Activated naive CD8-positive, alpha-beta T cell (primary cell): ENCODE results near the gene PCSK5.
A peak's percentile ranks its signal among the peaks of the same experiment; 100 is the strongest.

Experiments used
- H3K27ac Mint-ChIP-seq: one replicate; pipeline ENCODE4 v1.8.0; 2021; ENCODE audit warnings: mixed read lengths
- H3K27me3 Mint-ChIP-seq: one replicate; pipeline ENCODE4 v1.8.0; 2021; ENCODE audit warnings: mixed read lengths
- H3K36me3 Mint-ChIP-seq: one replicate; pipeline ENCODE4 v1.8.0; 2021; ENCODE audit warnings: mixed read lengths
- H3K4me1 Mint-ChIP-seq: one replicate; pipeline ENCODE4 v1.8.0; 2021; ENCODE audit warnings: low read depth, mixed read lengths
- H3K4me3 Mint-ChIP-seq: one replicate; pipeline ENCODE4 v1.8.0; 2021; ENCODE audit warnings: mild to moderate bottlenecking, mixed read lengths
- H3K9me3 Mint-ChIP-seq: one replicate; pipeline ENCODE4 v1.8.0; 2021; ENCODE audit warnings: low read depth, mixed read lengths

The PCSK5 gene

GRCh38 chr9:76101491-76101890, 211.0 kb downstream of the PCSK5 start:
- H3K27me3 Mint-ChIP-seq = no peaks in the 10 kb centered on the region
- no peaks in the 10 kb centered on the region for H3K9me3 Mint-ChIP-seq
- H3K4me1 Mint-ChIP-seq = peaks cover 16% of the 10 kb centered on the region
- no peak overlapping the region for H3K4me3 Mint-ChIP-seq
- peaks cover 42% of the 10 kb centered on the region for H3K36me3 Mint-ChIP-seq
- H3K27ac Mint-ChIP-seq = peak overlapping the region; percentile 24

DNA sequence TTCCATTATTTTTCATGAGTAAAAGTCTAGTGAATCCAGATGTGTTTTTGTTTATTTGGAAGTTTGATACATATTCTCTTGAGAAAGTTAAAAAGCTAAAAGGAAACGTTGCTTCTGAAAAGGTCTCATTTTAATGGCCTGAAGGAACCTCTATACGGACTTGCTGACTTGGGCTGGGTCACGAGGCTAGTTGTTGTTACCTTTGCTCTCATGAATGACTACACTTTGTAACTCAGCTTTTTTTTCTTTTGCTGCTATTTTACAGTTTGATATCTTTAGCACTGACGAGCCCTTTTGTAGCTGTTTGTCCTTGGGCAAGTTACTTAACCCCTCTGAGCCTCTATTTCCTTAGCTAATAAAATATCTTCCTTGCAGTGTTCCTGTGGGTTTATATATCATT, 211.5 kb downstream of the PCSK5 start:
- Mint-ChIP-seq H3K4me1 (peaks cover 16% of the 10 kb centered on the region), H3K27ac (no peak overlapping the region), H3K27me3 (no peaks in the 10 kb centered on the region), H3K4me3 (no peak overlapping the region), H3K9me3 (no peaks in the 10 kb centered on the region), H3K36me3 (peaks cover 42% of the 10 kb centered on the region)

DNA sequence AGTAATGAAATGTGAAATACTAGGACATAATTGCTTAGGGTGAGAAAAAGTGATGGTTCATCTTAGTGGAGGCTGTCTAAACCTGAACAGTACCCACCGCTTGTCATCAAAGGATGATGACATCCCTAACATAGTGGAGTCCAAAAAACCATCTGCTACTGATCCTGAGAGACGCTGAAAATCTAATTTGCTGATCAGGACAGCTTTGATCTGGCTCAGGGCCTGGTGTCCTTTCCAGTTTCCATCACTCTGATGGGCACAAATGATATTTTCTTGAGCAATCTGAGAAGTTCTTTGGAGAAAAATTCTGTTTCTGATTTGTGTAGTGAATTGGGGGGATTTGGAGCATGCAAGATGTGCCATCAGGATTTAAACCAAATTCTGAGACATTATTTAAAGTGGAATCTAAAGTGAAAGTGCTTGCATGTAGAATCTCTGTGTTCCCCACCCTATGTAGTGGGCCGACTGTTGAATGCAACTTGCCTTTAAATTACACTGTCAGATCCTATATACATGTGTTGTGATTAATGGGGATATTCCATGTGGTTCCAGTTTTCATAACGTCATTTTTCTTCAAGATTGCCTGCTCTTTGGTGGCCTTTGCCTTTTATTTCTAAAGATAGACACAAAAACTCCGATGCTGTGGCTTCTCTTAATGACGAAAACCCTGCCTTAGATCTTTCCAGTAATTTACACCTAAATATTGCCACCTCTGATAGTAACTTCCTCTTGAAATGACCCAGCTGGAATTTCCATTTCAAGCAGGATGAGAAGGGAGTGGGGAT, 213.2 kb downstream of the PCSK5 start:
- peaks cover 36% of the 10 kb centered on the region for H3K36me3 Mint-ChIP-seq

DNA sequence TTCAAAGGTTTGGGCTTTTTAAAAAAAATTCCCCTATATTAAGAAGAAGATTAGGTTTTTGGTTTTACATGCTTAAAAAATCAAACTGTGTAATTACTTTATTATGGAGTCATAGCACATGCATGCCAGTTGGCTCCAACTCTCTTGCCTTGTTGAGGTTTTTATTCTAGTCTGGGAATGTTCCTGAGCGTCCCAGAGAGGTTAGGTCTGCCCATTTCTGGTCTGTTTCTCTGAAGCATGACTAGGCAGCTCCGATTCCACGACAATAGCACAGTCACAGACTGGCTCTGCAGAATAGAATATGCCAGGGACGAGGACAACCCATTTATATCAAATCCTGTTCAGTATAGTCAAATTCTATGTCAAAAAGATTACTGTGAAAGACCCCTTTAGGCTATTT, 217.0 kb downstream of the PCSK5 start:
- Mint-ChIP-seq H3K27me3 (no peaks in the 10 kb centered on the region), H3K9me3 (no peaks in the 10 kb centered on the region), H3K36me3 (peaks cover 37% of the 10 kb centered on the region), H3K4me1 (no peaks in the 10 kb centered on the region), H3K4me3 (no peak overlapping the region), H3K27ac (no peak overlapping the region)

More for the DNA sequence above, 213.2 kb downstream of the PCSK5 start:
- H3K27ac Mint-ChIP-seq = no peak overlapping the region
- no peaks in the 10 kb centered on the region for H3K27me3 Mint-ChIP-seq
- peaks cover 14% of the 10 kb centered on the region for H3K4me1 Mint-ChIP-seq
- H3K9me3 Mint-ChIP-seq = no peaks in the 10 kb centered on the region
- no peak overlapping the region for H3K4me3 Mint-ChIP-seq

- peaks cover 16% of the 10 kb centered on the region for H3K36me3 Mint-ChIP-seq
- no peaks in the 10 kb centered on the region for H3K9me3 Mint-ChIP-seq
- peaks cover 1% of the 10 kb centered on the region for H3K4me1 Mint-ChIP-seq
- no peak overlapping the region for H3K4me3 Mint-ChIP-seq
- H3K27me3 Mint-ChIP-seq = no peaks in the 10 kb centered on the region
- no peak overlapping the region for H3K27ac Mint-ChIP-seq
Measured at GRCh38 chr9:76109953-76110352, 219.5 kb downstream of the PCSK5 start.

DNA sequence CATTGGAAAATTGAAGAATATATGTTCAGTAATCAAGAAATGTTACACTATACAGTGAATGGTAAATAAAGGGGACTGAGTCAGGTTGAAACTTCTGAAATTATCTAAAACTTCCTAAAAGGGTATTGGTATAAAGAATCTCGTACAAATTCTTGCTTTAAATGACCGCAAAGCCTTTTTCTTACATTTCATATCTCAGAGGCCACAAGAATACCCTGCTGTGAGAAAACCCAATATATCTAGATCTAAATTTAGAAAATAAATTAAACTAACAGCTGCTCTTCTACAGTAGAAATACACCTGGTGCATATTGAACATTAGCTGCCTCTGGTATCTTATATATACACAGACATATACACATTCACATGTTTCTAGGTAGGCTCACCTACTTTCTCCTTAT, 221.7 kb downstream of the PCSK5 start:
- peaks cover 4% of the 10 kb centered on the region for H3K4me1 Mint-ChIP-seq
- H3K27me3 Mint-ChIP-seq = no peaks in the 10 kb centered on the region
- no peak overlapping the region for H3K4me3 Mint-ChIP-seq
- H3K27ac Mint-ChIP-seq = no peak overlapping the region
- no peaks in the 10 kb centered on the region for H3K9me3 Mint-ChIP-seq
- H3K36me3 Mint-ChIP-seq = peaks cover 10% of the 10 kb centered on the region

GRCh38 chr9:76114144-76114543, 223.7 kb downstream of the PCSK5 start:
- H3K27me3 Mint-ChIP-seq = no peaks in the 10 kb centered on the region
- no peak overlapping the region for H3K27ac Mint-ChIP-seq
- H3K4me1 Mint-ChIP-seq = peaks cover 5% of the 10 kb centered on the region

DNA sequence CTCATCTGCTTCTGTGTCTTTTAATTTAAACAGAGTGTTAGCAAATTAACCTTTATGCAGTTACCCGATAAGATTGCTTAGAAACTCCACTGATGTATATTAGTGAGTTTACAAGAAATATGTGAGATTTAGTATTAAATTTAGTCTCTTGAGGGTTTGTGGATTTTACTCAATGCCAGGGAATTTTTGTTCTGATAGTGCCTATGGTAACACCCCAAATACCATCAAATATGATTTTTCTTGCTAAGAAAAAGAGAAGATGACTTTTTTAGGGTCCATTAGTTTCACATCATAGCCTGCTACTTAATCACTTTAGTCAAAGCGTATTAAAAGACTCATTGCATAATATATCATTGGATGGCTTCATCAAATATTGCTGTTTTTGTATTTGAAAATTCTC, 224.9 kb downstream of the PCSK5 start:
- Mint-ChIP-seq H3K9me3 (no peaks in the 10 kb centered on the region), H3K27ac (no peak overlapping the region), H3K36me3 (no peaks in the 10 kb centered on the region), H3K27me3 (no peaks in the 10 kb centered on the region), H3K4me1 (peaks cover 5% of the 10 kb centered on the region), H3K4me3 (no peak overlapping the region)

More at GRCh38 chr9:76114144-76114543, 223.7 kb downstream of the PCSK5 start:
- no peak overlapping the region for H3K4me3 Mint-ChIP-seq
- no peaks in the 10 kb centered on the region for H3K9me3 Mint-ChIP-seq
- peaks cover 6% of the 10 kb centered on the region for H3K36me3 Mint-ChIP-seq

- H3K27ac Mint-ChIP-seq = peak overlapping the region; percentile 36
- peaks cover 5% of the 10 kb centered on the region for H3K4me1 Mint-ChIP-seq
- H3K9me3 Mint-ChIP-seq = no peaks in the 10 kb centered on the region
- no peak overlapping the region for H3K4me3 Mint-ChIP-seq
- no peaks in the 10 kb centered on the region for H3K36me3 Mint-ChIP-seq
- H3K27me3 Mint-ChIP-seq = no peaks in the 10 kb centered on the region
Measured at GRCh38 chr9:76115982-76116646, 225.6 kb downstream of the PCSK5 start.

GRCh38 chr9:76116913-76117312, 226.4 kb downstream of the PCSK5 start:
- Mint-ChIP-seq H3K27ac (no peak overlapping the region), H3K4me1 (peaks cover 5% of the 10 kb centered on the region), H3K36me3 (no peaks in the 10 kb centered on the region), H3K4me3 (no peak overlapping the region), H3K27me3 (no peaks in the 10 kb centered on the region), H3K9me3 (no peaks in the 10 kb centered on the region)

DNA sequence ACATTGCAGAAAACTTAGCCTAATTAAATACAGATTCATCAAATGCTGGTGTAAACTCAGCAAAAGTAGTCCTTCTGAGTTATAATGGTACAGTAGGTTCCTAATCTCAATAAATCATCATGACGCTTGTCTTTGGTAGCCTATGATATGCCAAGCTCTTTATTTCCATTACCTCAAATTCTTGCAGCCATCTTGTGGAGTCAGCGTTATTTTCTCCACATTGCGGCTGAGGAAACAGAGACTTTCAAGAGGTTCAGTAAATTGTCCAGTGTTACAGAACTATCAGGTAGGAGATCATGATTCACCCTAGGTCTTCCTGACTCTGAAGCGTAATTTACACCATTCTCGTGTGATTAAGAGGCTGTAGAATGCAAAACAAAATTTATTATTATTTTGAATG, 237.2 kb downstream of the PCSK5 start:
- no peaks in the 10 kb centered on the region for H3K27me3 Mint-ChIP-seq
- H3K4me1 Mint-ChIP-seq = no peaks in the 10 kb centered on the region
- no peak overlapping the region for H3K4me3 Mint-ChIP-seq
- peaks cover 18% of the 10 kb centered on the region for H3K36me3 Mint-ChIP-seq
- H3K27ac Mint-ChIP-seq = no peak overlapping the region
- no peaks in the 10 kb centered on the region for H3K9me3 Mint-ChIP-seq

DNA sequence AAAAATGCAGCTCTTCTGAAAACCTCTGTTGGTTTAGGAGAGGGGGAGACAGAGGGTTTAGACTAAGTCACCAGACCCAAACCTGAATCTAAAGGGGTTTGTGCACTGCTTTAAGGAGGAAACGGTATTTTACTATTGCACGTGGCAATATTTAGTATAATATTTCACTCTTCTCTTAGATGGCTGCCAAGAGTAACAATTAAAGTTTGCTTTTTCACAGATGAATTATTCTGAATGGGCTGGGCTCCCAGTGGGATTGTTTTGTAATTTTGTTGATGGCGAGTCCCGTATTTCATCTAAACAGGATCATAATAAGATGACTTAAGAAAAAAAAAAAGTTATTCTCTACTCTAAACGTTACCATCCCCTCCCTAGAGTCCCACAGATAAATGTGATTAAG, 245.4 kb downstream of the PCSK5 start:
- no peak overlapping the region for H3K4me3 Mint-ChIP-seq
- no peaks in the 10 kb centered on the region for H3K9me3 Mint-ChIP-seq
- no peak overlapping the region for H3K27ac Mint-ChIP-seq
- peaks cover 7% of the 10 kb centered on the region for H3K4me1 Mint-ChIP-seq
- H3K27me3 Mint-ChIP-seq = no peaks in the 10 kb centered on the region
- H3K36me3 Mint-ChIP-seq = peaks cover 12% of the 10 kb centered on the region

DNA sequence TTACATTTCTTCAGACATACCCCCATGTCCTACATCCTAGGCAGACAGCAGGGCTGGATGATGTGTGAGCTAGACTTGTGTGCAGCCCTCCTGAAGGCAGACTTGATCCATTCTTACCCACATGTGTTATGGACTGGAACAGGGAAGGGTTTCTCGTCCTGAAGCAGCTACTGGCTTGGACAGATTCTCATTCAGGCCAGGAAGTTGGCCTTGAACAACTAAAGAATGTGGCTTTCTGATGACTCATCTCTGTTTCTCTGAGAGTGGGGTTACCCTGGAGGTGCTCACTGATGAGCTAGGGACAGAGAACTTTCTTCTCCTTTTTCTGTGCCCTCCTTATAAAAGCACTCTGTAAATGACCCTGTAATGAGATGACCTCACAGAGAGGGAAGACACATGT, 246.5 kb downstream of the PCSK5 start:
- Mint-ChIP-seq H3K27me3 (no peaks in the 10 kb centered on the region), H3K9me3 (no peaks in the 10 kb centered on the region), H3K36me3 (peaks cover 12% of the 10 kb centered on the region), H3K27ac (no peak overlapping the region), H3K4me1 (peaks cover 7% of the 10 kb centered on the region), H3K4me3 (no peak overlapping the region)

GRCh38 chr9:76137931-76138330, 247.5 kb downstream of the PCSK5 start:
- no peak overlapping the region for H3K4me3 Mint-ChIP-seq
- no peaks in the 10 kb centered on the region for H3K27me3 Mint-ChIP-seq
- H3K36me3 Mint-ChIP-seq = peaks cover 11% of the 10 kb centered on the region
- H3K4me1 Mint-ChIP-seq = peaks cover 7% of the 10 kb centered on the region
- no peak overlapping the region for H3K27ac Mint-ChIP-seq
- no peaks in the 10 kb centered on the region for H3K9me3 Mint-ChIP-seq

DNA sequence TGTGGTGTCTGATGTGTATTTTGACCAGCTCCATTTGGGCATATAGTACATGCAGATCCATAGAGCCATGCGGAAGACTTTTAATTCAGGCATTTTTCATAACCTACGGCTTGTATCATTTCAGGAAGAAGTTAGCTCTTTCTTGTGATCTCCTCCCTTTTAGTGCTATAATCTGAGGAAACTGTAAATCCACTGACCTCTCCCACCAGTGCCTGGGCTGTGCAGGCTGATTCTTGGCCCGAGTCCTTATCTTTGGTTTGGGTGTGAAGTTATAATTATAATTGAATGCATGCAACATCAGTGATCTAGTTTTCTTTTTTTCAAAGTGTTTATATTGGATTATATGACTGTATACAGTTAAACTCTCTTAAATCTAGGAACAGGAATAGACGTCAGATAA, 247.9 kb downstream of the PCSK5 start:
- H3K36me3 Mint-ChIP-seq = peaks cover 10% of the 10 kb centered on the region
- H3K4me1 Mint-ChIP-seq = peaks cover 7% of the 10 kb centered on the region
- no peaks in the 10 kb centered on the region for H3K9me3 Mint-ChIP-seq
- no peak overlapping the region for H3K27ac Mint-ChIP-seq
- no peak overlapping the region for H3K4me3 Mint-ChIP-seq
- H3K27me3 Mint-ChIP-seq = no peaks in the 10 kb centered on the region

GRCh38 chr9:76143834-76144233, 253.4 kb downstream of the PCSK5 start:
- no peak overlapping the region for H3K4me3 Mint-ChIP-seq
- H3K9me3 Mint-ChIP-seq = no peaks in the 10 kb centered on the region
- peaks cover 12% of the 10 kb centered on the region for H3K36me3 Mint-ChIP-seq
- H3K4me1 Mint-ChIP-seq = no peaks in the 10 kb centered on the region
- no peak overlapping the region for H3K27ac Mint-ChIP-seq
- no peaks in the 10 kb centered on the region for H3K27me3 Mint-ChIP-seq
